Renal pelvis (tissue), 3 donors: Measurements from ENCODE around the gene NUTM1. TPM values are rescaled to one million over a fixed set of nuclear protein-coding genes. Genes with fewer than 3 reads are reported as not detected.

Experiments
- polyA plus RNA-seq, 3 donors: library from polyadenylated mRNA; unstranded; fragments of 120-200 nt; gene quantifications; one replicate each; pipeline ENCODE4 v1.2.1, GENCODE V29; 2013; ENCODE audit not compliant: insufficient read length in 3 of 3

The NUTM1 gene
- polyA plus RNA-seq, 3 donors, result 0.03 to 0.08 TPM; not detected in 1

Other genes starting within 250 kb of the NUTM1 start
- 10 to 100 TPM; 79.4 to 84.8 (median 84.8) TPM for gene EMC7, start 241.5 kb upstream of the NUTM1 start, polyA plus RNA-seq
- 1 to 10 TPM; 1.7 to 2.6 (median 2.2) TPM for gene PGBD4, start 241.2 kb upstream of the NUTM1 start, polyA plus RNA-seq
- 10 to 100 TPM; 43.5 to 80.8 (median 76.6) TPM for gene KATNBL1, start 133.2 kb upstream of the NUTM1 start, polyA plus RNA-seq
- gene EMC4, start 118.3 kb upstream of the NUTM1 start, polyA plus RNA-seq, result 100 to 1,000 TPM; 115 to 125 (median 124) TPM
- 10 to 100 TPM; 18.3 to 30.6 (median 27.6) TPM for gene SLC12A6, start 5.5 kb upstream of the NUTM1 start, polyA plus RNA-seq
- 100 to 1,000 TPM; 127 to 166 (median 138) TPM for gene NOP10, start 179 bp upstream of the NUTM1 start, polyA plus RNA-seq
- gene LPCAT4, start 23.9 kb downstream of the NUTM1 start, polyA plus RNA-seq, result 10 to 100 TPM; 40.3 to 51.9 (median 46.2) TPM
- 100 to 1,000 TPM in 2 of 3 donors, 10 to 100 TPM in 1; 65.0 to 143 (median 126) TPM for gene GOLGA8A, start 94.5 kb downstream of the NUTM1 start, polyA plus RNA-seq
- gene GOLGA8B, start 240.3 kb downstream of the NUTM1 start, polyA plus RNA-seq, result 100 to 1,000 TPM in 2 of 3 donors, 10 to 100 TPM in 1; 66.7 to 197 (median 177) TPM